PC-9 (cell line): ENCODE measurements around the gene HS6ST1. TPM values are rescaled to one million over a fixed set of nuclear protein-coding genes. Genes with fewer than 3 reads are reported as not detected.

Source experiments
- BruUV-seq: library from RNA; stranded (reverse); fragments of 400-500 nt; replicated peaks from 2 replicates; lab custom pipeline; 2021; lab: Mats Ljungman, UMichigan
- CTCF ChIA-PET: fragments of 300-600 bp; sonication (Branson Sonifier 250); formaldehyde crosslinking; loops from one replicate; lab custom pipeline; 2022; ENCODE audit warnings: antibody characterized with exemption; lab: Charles Lee
- POLR2A ChIA-PET: fragments of 300-600 bp; sonication (Branson Sonifier 250); formaldehyde crosslinking; loops from one replicate; lab custom pipeline; 2022; ENCODE audit warnings: antibody characterized with exemption; ENCODE audit not compliant: unreplicated experiment; lab: Charles Lee
- DNase-seq, 2 experiments: peaks; one replicate each; pipeline versions ENCODE4 v3.0.0 to v3.0.0-alpha.2; 2015 to 2022; ENCODE audit warnings: mixed read lengths in 1 of 2
- H2AFZ ChIP-seq: fragments of 200-600 bp; sonication (generic); 2 replicates; pipeline ENCODE4 v1.8.1; 2017; ENCODE audit warnings: antibody characterized with exemption
- H3F3A ChIP-seq: fragments of 200-600 bp; sonication (generic); 2 replicates; pipeline ENCODE4 v1.8.1; 2017; ENCODE audit warnings: antibody characterized with exemption, mild to moderate bottlenecking, low read depth; ENCODE audit not compliant: insufficient read depth
- H3K27ac ChIP-seq: fragments of 200-600 bp; sonication (generic); 2 replicates; pipeline ENCODE4 v1.6.1; 2016; ENCODE audit warnings: mixed run types
- H3K27me3 ChIP-seq: fragments of 200-600 bp; sonication (generic); 2 replicates; pipeline ENCODE4 v1.6.1; 2016; ENCODE audit warnings: low read depth, mixed run types; ENCODE audit not compliant: insufficient read depth
- H3K36me3 ChIP-seq: fragments of 200-600 bp; sonication (generic); 2 replicates; pipeline ENCODE4 v1.6.1; 2016; ENCODE audit warnings: low read depth, mixed run types
- H3K4me1 ChIP-seq: fragments of 200-600 bp; sonication (generic); replicated peaks from 2 replicates; pipeline ENCODE4 v1.6.1; 2016; ENCODE audit warnings: mixed run types; ENCODE audit not compliant: insufficient read depth
- H3K4me2 ChIP-seq: fragments of 200-600 bp; sonication (generic); 2 replicates; pipeline ENCODE4 v1.6.1; 2017; ENCODE audit warnings: mixed run types
- H3K4me3 ChIP-seq: fragments of 200-600 bp; sonication (generic); 2 replicates; pipeline ENCODE4 v1.6.1; 2016; ENCODE audit warnings: mixed run types
- H3K79me2 ChIP-seq: fragments of 200-600 bp; sonication (generic); 2 replicates; pipeline ENCODE4 v1.6.1; 2017; ENCODE audit warnings: low read depth, mixed run types
- H3K9me2 ChIP-seq: fragments of 200-600 bp; sonication (generic); 2 replicates; pipeline ENCODE4 v1.8.1; 2017; ENCODE audit warnings: mild to moderate bottlenecking; ENCODE audit not compliant: insufficient read depth
- H3K9me3 ChIP-seq: fragments of 200-600 bp; sonication (generic); 2 replicates; pipeline ENCODE4 v1.8.1; 2016; ENCODE audit warnings: low read depth; ENCODE audit not compliant: insufficient read depth
- H4K20me1 ChIP-seq: fragments of 200-600 bp; sonication (generic); 2 replicates; pipeline ENCODE4 v1.8.1; 2017; ENCODE audit not compliant: insufficient read depth
- CTCF ChIP-seq: fragments of 200-600 bp; sonication (generic); conservative IDR thresholded peaks from 2 replicates; pipeline ENCODE4 v1.6.1; 2017; ENCODE audit warnings: mixed run types, antibody characterized with exemption, mild to moderate bottlenecking, moderate library complexity
- EZH2 ChIP-seq: fragments of 200-600 bp; sonication (generic); IDR thresholded peaks from 2 replicates; pipeline ENCODE4 v1.8.0; 2017; ENCODE audit warnings: antibody characterized with exemption, low read depth
- intact Hi-C: fragments of 100-400 bp; cut with micrococcal nuclease; formaldehyde crosslinking; loops from one replicate; pipeline ENCODE4 v1.10.0; 2022; ENCODE audit not compliant: unreplicated experiment
- total RNA-seq: library from RNA; stranded (reverse); gene quantifications from 2 replicates; pipeline ENCODE4 v1.2.3, GENCODE V29; 2021

HS6ST1 gene
- total RNA-seq, 1 experiment from 2014 or later = 20.2 TPM

- intact Hi-C loops = no loop called here
- Histone ChIP-seq H3K79me2 (no peaks in the 10 kb centered on the region), H3K4me3 (no peak overlapping the region), H3K27ac (no peak overlapping the region), H3K27me3 (no peaks in the 10 kb centered on the region), H4K20me1 (no peaks in the 10 kb centered on the region), H3K4me2 (no peak overlapping the region), H2AFZ (no peak overlapping the region), H3K36me3 (no peaks in the 10 kb centered on the region), H3F3A (no peaks in the 10 kb centered on the region), H3K9me2 (no peaks in the 10 kb centered on the region), H3K4me1 (no peaks in the 10 kb centered on the region), H3K9me3 (peaks cover 9% of the 10 kb centered on the region)
- DNase-seq = no peak
- BruUV-seq = no TSS peak
- ChIA-PET POLR2A (interaction anchor here (0.6 kb wide), 1 partner anchor 212 kb away, joined by 11 read pairs; no protein-coding TSS in a partner anchor), CTCF (no interaction called here)
- TF ChIP-seq EZH2 (no peak), CTCF (no peak)
These were observed 8.7 kb upstream of the HS6ST1 start for GRCh38 chr2:128327180-128327964.

GRCh38 chr2:128326346-128326745 lies 7.7 kb upstream of the HS6ST1 start:
- TF ChIP-seq EZH2 (no peak), CTCF (no peak)
- H2AFZ ChIP-seq = no peak overlapping the region
- no peaks in the 10 kb centered on the region for H4K20me1 ChIP-seq
- no peak for DNase-seq
- H3K9me3 ChIP-seq = no peaks in the 10 kb centered on the region
- H3F3A ChIP-seq = no peaks in the 10 kb centered on the region
- no peaks in the 10 kb centered on the region for H3K79me2 ChIP-seq
- no peaks in the 10 kb centered on the region for H3K9me2 ChIP-seq
- H3K4me3 ChIP-seq = no peak overlapping the region
- BruUV-seq = no TSS peak
- no peak overlapping the region for H3K4me2 ChIP-seq
- intact Hi-C loops = no loop called here
- H3K4me1 ChIP-seq = no peaks in the 10 kb centered on the region; the same call in 1 of the 2 replicates
- POLR2A ChIA-PET = no interaction called here
- CTCF ChIA-PET = no interaction called here
- H3K27ac ChIP-seq = no peak overlapping the region
- H3K36me3 ChIP-seq = no peaks in the 10 kb centered on the region
- H3K27me3 ChIP-seq = no peaks in the 10 kb centered on the region

GRCh38 chr2:128325611-128326181 lies 7.0 kb upstream of the HS6ST1 start:
- Histone ChIP-seq H3K36me3 (no peaks in the 10 kb centered on the region), H4K20me1 (no peaks in the 10 kb centered on the region), H3K27ac (no peak overlapping the region), H3K9me2 (no peaks in the 10 kb centered on the region), H3K4me3 (no peak overlapping the region), H3K27me3 (no peaks in the 10 kb centered on the region), H3K4me2 (no peak overlapping the region), H3F3A (no peaks in the 10 kb centered on the region), H2AFZ (no peak overlapping the region), H3K79me2 (no peaks in the 10 kb centered on the region), H3K4me1 (no peaks in the 10 kb centered on the region; the same call in 1 of the 2 replicates), H3K9me3 (no peaks in the 10 kb centered on the region)
- no peak for TF ChIP-seq CTCF
- no peak for TF ChIP-seq EZH2
- ChIA-PET CTCF (no interaction called here), POLR2A (no interaction called here)
- intact Hi-C loops = no loop called here
- no TSS peak for BruUV-seq
- no peak for DNase-seq
